Stimulated activated naive CD8-positive, alpha-beta T cell treated with anti-CD3 and anti-CD28 coated beads, Interleukin-15, Interleukin-2, amounts not matched to agents 100 ng/mL and 50 ng/mL, for 24 hours (primary cell): ENCODE results near the gene AKAP7.

Source experiments
- H3K27ac Mint-ChIP-seq: one replicate; pipeline ENCODE4 v1.8.0; 2021; ENCODE audit warnings: mild to moderate bottlenecking, mixed read lengths
- H3K27me3 Mint-ChIP-seq: one replicate; pipeline ENCODE4 v1.8.0; 2021; ENCODE audit warnings: mixed read lengths
- H3K36me3 Mint-ChIP-seq: one replicate; pipeline ENCODE4 v1.8.0; 2021; ENCODE audit warnings: low read depth, mixed read lengths
- H3K4me1 Mint-ChIP-seq: one replicate; pipeline ENCODE4 v1.8.0; 2021; ENCODE audit warnings: low read depth, mixed read lengths
- H3K4me3 Mint-ChIP-seq: one replicate; pipeline ENCODE4 v1.8.0; 2021; ENCODE audit warnings: mild to moderate bottlenecking, mixed read lengths
- H3K9me3 Mint-ChIP-seq: one replicate; pipeline ENCODE4 v1.8.0; 2021; ENCODE audit warnings: mixed read lengths

AKAP7 gene

DNA sequence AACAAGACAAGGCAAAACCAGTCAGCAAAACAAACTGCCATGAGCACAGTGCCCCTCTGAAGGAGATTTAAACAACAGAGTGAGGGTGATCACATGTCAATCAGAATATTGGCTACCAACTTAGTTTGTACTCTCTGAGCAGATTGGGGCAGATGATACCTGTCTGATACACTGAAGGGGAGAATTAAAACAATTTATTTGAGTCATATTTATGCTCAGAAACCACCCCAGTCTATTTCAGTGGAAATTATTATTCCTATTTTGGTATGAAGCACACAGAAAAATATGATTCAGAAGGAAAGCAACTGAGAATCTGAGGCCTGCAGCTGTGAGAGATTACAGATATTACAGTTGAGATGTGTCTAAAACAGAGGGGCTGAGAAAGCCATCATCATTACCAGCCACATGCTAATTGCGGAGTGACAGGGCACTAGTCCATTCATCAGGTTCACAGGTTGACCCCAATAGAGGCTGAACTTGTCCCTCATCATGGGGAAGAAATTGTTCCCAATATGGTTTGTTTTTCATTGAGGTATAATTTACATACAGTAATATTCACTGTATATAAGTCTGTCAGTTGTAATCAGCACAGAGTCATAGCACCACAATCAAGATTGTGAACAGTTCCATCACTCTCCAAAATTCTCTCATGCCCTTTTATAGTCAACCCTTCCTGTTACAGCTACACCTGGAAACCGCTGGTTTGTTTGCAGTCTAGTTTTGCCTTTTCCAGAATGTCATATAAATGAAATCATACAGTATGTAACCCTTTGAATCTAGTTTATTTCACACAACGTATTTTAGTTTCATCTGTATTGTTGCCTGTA, 134.5 kb downstream of the AKAP7 start:
- H3K4me1 Mint-ChIP-seq, result peaks cover 35% of the 10 kb centered on the region
- no peak overlapping the region for H3K4me3 Mint-ChIP-seq
- H3K36me3 Mint-ChIP-seq, result peaks cover 52% of the 10 kb centered on the region
- no peaks in the 10 kb centered on the region for H3K27me3 Mint-ChIP-seq
- H3K9me3 Mint-ChIP-seq, result peaks cover 31% of the 10 kb centered on the region
- peak overlapping the region; percentile 65 for H3K27ac Mint-ChIP-seq

DNA sequence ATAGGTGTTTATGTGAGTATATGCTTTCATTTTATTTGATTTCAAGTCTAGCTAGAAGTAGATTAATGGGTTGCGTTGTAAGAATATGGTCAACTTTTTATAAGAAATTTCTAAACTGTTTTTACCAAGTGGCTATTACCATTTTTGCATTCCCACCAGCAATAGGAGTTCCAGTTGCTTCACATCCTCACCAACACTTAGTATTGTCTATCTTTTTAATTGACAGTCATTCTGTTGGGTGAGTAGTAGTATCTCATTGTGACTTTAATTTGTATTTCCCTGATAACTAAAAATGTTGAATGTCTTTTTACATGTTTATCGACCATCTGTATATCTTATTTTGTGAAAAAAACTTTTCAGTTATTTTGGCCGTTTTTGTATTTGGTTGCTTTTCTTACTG, 135.3 kb downstream of the AKAP7 start:
- Mint-ChIP-seq H3K9me3 (peaks cover 33% of the 10 kb centered on the region), H3K4me1 (peaks cover 35% of the 10 kb centered on the region), H3K27me3 (no peaks in the 10 kb centered on the region), H3K4me3 (no peak overlapping the region), H3K36me3 (peaks cover 56% of the 10 kb centered on the region), H3K27ac (no peak overlapping the region)

DNA sequence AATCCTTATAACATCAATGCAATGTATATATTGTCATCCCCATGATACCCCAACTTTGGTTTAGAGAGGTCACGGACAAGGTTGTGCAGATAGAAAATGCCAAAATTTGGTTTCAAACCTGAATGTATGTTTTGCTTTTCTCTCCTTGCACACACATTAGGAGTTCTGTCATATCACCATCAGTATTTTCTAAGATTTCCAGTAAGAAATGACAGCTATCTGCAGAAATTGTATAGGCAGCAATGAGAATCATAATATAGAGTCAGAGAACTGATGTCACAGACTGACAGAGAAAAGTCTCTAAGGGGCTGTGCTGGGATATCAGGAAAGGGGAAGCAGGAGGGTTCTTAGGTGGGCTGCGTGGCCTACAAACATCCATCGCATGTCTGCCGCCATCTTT, 140.0 kb downstream of the AKAP7 start:
- Mint-ChIP-seq H3K4me3 (no peak overlapping the region), H3K4me1 (peaks cover 11% of the 10 kb centered on the region), H3K27ac (no peak overlapping the region), H3K36me3 (peaks cover 59% of the 10 kb centered on the region), H3K27me3 (no peaks in the 10 kb centered on the region), H3K9me3 (peaks cover 39% of the 10 kb centered on the region)

DNA sequence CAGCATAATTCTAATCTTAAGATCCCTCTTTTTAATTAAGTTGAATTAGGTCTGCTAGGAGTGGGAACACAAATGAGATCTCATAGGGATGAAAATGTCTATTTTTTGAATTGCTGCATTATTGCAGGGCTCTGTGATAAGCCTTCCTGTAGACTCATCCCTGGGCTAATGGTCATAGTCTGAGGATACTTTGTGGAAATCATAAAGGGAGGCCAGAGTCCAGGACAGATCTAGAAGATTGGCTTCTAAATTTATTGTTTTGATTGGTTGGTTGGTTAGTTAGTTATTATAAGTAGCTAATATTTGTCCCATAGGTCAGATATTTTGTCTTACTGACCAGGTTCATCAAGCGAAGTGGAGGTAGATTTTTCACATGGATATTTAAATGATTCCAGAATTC, 142.3 kb downstream of the AKAP7 start:
- Mint-ChIP-seq H3K27me3 (no peaks in the 10 kb centered on the region), H3K36me3 (peaks cover 44% of the 10 kb centered on the region), H3K4me1 (peaks cover 28% of the 10 kb centered on the region), H3K4me3 (no peak overlapping the region), H3K9me3 (peaks cover 26% of the 10 kb centered on the region), H3K27ac (no peak overlapping the region)

DNA sequence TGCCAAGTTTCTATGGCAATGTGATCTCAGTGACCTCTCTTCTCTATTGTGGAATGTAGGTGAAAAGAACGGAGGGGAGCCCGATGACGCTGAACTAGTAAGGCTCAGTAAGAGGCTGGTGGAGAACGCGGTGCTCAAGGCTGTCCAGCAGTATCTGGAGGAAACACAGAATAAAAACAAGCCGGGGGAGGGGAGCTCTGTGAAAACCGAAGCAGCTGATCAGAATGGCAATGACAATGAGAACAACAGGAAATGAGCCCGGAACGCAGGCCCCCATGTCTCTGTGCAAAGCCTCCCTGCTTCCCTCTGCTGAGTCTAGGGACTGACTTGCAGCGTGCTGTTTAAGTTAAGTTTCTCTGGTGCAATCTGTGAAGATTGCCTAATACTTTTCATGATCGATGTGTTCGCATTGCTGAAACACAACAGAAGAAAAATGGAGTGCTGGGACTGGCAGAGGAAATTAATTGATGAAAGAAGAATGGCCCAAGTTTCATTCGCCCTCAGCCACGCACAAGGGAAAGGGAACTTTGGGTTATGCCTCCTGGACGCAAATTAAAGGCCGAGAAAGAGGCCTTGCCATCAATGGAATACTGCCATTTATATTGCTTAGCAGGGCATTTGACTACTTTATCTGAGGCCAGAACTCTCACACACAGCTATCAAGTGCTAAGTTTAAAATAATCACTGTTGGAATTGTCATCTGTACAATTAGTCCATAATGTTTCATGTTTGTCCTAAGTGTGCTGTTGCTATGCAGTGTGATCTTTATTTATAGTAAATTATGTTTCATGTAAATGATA, 146.4 kb downstream of the AKAP7 start:
- Mint-ChIP-seq H3K9me3 (peaks cover 9% of the 10 kb centered on the region), H3K4me3 (peak overlapping the region; percentile 74), H3K36me3 (peaks cover 38% of the 10 kb centered on the region), H3K27me3 (no peaks in the 10 kb centered on the region), H3K27ac (peak overlapping the region; percentile 91), H3K4me1 (peaks cover 41% of the 10 kb centered on the region)

DNA sequence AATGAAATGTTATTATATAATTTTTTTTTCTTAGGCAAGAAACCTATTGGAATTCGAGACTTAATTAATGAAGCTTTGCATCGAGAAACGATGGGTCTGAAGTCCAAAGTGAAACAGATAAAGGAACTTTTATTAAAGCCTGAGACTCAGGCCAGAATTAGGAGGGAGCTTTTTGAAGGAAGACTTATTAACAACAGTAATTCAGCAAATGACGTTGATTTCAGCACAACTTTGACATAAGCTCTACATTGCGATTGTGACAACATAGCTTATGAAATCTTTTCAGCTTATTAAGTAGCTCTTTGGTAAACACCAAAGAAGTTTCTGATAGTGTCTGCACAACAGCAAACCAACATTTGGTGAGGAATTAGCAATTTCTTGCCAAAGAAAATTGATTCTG, 147.1 kb downstream of the AKAP7 start:
- Mint-ChIP-seq H3K27ac (no peak overlapping the region), H3K4me3 (no peak overlapping the region)

DNA sequence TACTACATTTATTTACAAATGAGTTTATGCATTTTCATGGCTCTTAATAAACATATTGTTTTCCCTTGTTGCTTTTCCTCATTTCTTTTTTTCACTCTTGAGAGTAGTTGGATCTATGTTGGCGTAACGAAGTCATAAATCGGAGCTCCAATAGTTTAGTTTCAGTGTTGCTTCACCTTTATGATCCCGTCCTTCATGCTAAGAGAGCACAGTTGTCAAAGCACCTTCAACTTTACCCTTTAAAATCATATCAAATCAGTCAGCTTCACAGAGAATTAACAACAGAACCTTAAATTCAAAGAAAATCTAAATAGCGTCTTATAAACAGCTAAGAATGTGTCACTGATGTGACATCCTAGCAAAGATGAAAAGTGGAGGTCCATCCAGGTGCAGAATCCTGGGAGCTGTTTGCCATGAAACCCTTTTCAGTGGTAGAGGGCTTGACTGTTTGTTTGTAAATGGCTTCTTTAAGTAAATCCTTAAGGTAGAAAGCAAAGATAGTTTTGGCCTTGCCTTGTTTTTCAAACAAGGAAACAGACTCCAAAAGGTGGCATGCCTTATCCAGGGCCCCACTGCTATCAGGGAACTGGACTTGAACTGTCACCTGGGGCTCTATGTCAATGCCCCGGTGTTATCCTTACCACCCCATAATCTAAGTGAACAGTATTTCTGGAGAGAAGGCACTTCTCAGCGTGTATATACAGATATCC, 148.4 kb downstream of the AKAP7 start:
- Mint-ChIP-seq H3K27ac (no peak overlapping the region), H3K9me3 (peaks cover 5% of the 10 kb centered on the region), H3K36me3 (peaks cover 37% of the 10 kb centered on the region), H3K4me3 (no peak overlapping the region), H3K27me3 (no peaks in the 10 kb centered on the region), H3K4me1 (peaks cover 40% of the 10 kb centered on the region)

More for the DNA sequence above, 147.1 kb downstream of the AKAP7 start:
- Mint-ChIP-seq H3K9me3 (peaks cover 9% of the 10 kb centered on the region), H3K27me3 (no peaks in the 10 kb centered on the region), H3K36me3 (peaks cover 45% of the 10 kb centered on the region), H3K4me1 (peaks cover 40% of the 10 kb centered on the region)

DNA sequence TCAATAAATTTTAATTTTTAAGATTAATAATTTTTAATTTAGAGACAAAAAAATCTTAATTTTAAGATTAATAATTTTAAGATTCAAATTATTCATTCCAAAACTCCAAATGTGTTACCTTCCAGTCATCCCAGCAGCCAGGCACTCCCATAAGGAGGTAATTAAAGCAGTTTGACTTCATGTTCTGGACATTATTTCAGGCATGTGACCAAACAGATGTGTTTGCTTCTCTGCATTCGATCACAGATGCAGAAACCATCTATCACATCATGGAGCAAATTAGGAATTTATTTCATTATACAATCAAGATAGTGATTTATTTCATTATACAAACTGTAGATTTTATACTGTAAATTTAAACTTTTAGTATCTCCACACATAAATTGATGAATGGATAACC, 150.3 kb downstream of the AKAP7 start:
- Mint-ChIP-seq H3K36me3 (peaks cover 27% of the 10 kb centered on the region), H3K4me1 (peaks cover 36% of the 10 kb centered on the region), H3K4me3 (no peak overlapping the region), H3K27ac (no peak overlapping the region), H3K27me3 (no peaks in the 10 kb centered on the region), H3K9me3 (no peaks in the 10 kb centered on the region)

DNA sequence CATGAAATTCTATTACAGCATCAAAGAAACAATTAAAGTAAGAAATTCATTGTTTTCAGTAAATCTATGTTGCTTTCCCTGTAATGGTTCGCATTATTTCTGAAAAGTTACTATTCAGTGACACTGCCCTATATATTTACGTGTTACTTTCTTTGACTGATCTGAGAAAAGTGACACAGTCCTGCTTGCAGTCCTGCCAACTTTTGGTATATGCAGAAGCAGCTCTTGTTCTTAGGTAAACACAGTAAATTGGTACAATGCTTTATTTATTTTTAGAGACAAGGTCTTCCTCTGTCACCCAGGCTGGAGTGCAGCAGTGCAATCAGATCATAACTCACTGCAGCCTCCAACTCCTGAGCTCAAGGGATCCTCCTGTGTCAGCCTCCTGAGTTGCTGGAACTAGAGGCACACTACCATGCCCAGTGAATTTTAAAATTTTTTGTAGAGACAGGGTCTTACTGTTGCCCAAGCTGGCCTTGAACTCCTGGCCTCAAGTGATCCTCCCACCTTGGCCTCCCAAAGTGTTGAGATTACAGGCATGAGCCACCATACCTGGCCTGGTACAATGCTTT, 151.3 kb downstream of the AKAP7 start:
- no peaks in the 10 kb centered on the region for H3K27me3 Mint-ChIP-seq
- peaks cover 28% of the 10 kb centered on the region for H3K4me1 Mint-ChIP-seq
- no peaks in the 10 kb centered on the region for H3K9me3 Mint-ChIP-seq
- peaks cover 27% of the 10 kb centered on the region for H3K36me3 Mint-ChIP-seq
- no peak overlapping the region for H3K4me3 Mint-ChIP-seq
- H3K27ac Mint-ChIP-seq, result no peak overlapping the region

DNA sequence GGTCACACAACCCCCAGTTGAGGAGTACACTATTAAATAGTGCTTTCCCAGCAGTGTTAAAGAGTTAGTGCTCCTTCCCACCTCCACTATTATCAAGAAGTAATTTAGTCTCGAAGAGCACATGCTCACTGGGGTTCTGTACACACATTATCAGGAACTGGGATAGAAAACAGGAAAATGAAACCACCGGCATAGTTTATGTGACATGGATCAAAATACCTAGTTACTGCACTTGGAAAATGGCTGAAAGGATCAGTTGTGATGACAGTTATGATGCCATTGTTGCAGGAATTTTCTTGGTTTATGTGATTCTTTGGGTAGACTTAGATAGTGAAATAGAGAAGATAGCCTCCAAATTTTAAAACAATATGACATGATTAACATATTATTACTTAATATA, 152.9 kb downstream of the AKAP7 start:
- peaks cover 21% of the 10 kb centered on the region for H3K4me1 Mint-ChIP-seq
- H3K27me3 Mint-ChIP-seq, result no peaks in the 10 kb centered on the region
- H3K27ac Mint-ChIP-seq, result no peak overlapping the region
- peaks cover 21% of the 10 kb centered on the region for H3K36me3 Mint-ChIP-seq
- H3K9me3 Mint-ChIP-seq, result no peaks in the 10 kb centered on the region
- no peak overlapping the region for H3K4me3 Mint-ChIP-seq

DNA sequence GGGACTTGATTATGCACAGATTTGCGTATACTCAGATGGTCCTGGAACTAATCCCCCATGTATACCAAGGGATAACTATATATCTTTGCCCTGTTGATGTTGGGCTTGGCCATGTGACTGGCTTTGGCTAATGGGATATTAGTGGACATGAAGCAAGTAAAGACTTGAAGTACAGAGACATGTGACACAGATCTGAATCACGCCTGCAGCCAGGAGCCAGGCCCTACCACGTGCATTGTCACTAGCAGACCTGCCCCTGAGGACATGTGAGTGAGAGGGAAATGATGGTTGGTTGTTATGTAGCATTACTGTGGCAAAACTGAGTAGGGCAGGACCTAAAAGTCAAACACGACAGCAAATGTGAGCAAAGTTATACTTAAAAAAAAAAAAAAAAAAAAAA, 155.7 kb downstream of the AKAP7 start:
- H3K27ac Mint-ChIP-seq, result no peak overlapping the region
- peaks cover 12% of the 10 kb centered on the region for H3K36me3 Mint-ChIP-seq
- no peaks in the 10 kb centered on the region for H3K27me3 Mint-ChIP-seq
- H3K9me3 Mint-ChIP-seq, result no peaks in the 10 kb centered on the region
- H3K4me3 Mint-ChIP-seq, result no peak overlapping the region
- peaks cover 16% of the 10 kb centered on the region for H3K4me1 Mint-ChIP-seq

DNA sequence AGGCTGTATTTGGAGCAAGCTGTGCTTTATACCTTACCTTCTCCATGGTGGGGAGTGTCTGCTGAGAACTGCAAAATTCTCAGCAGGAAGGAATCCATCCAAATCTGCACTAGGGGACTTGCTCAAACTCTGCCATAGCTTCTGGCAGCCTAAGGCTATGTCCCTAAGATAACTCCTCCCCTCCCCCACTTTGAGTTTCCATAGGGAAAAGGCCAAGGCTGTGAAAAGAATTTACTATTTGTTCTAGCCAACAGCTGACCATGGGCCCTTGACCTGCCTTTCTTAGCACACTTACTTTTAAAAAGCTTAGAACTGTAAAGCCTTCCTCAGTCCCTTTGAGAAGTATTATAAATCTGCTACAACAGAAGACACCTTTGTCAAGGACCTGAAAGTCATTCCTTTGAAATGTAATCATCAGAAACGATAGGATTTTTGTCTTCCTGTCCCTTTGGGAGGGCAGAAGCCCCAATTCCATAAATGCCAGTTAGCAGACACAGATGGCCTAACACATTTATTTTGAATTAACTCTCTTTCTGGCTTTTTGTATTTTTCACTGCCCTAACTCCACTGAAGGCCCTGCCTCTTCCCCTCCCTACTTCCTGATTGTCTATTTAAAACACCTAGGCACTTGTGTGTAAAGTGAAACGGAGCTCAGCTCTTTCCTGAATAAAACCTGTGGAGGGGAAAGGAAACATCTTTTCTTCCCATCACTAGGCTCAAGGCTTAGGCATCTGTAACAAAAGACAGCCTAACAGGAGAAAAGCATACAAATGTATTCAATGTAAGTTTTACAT, 157.1 kb downstream of the AKAP7 start:
- H3K4me3 Mint-ChIP-seq, result no peak overlapping the region
- H3K36me3 Mint-ChIP-seq, result peaks cover 2% of the 10 kb centered on the region
- H3K9me3 Mint-ChIP-seq, result no peaks in the 10 kb centered on the region
- peaks cover 16% of the 10 kb centered on the region for H3K4me1 Mint-ChIP-seq
- H3K27ac Mint-ChIP-seq, result no peak overlapping the region
- H3K27me3 Mint-ChIP-seq, result no peaks in the 10 kb centered on the region

DNA sequence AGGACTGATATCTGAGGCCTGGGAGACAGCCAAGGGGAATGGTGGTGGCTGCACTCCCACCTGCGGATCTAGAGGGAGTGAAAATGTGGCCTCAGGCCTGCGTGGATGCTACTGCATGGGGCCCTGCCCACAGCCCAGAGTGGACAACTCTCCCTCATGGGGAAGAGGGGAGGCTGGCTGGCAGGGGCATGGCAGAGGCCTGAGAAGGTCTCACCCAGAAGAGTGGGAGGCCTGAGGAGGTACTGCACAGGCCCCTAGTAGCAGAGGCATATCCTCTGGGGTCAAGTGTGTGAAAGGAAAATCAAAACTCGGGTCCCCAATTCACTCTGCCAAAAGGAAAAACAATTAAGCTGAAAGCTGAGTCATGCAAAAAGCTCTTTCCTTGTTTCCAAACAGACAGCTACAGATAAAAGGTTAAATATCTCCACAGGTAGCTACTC, 158.2 kb downstream of the AKAP7 start:
- H3K9me3 Mint-ChIP-seq, result no peaks in the 10 kb centered on the region
- H3K36me3 Mint-ChIP-seq, result no peaks in the 10 kb centered on the region
- H3K27ac Mint-ChIP-seq, result no peak overlapping the region
- no peak overlapping the region for H3K4me3 Mint-ChIP-seq
- H3K27me3 Mint-ChIP-seq, result no peaks in the 10 kb centered on the region
- H3K4me1 Mint-ChIP-seq, result peaks cover 16% of the 10 kb centered on the region

DNA sequence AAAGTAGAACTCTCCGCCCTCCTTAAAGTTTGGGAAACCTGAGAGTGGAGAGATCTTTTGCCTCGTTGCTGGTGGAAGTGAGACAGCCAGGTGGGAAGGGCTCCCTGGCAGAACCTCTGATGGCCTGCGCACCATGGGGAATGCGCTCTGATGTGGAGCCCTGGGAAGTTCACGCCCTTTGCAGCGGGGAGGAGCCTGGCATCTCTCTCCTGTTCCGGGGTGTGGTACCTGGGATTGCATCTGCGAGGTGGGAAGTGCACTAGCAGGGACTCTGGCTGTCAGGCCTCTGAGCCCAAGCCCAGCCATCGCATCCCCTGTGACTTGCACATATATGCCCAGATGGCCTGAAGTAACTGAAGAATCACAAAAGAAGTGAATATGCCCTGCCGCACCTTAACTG, 159.8 kb downstream of the AKAP7 start:
- Mint-ChIP-seq H3K27ac (no peak overlapping the region), H3K4me3 (no peak overlapping the region), H3K9me3 (no peaks in the 10 kb centered on the region), H3K27me3 (no peaks in the 10 kb centered on the region), H3K4me1 (peaks cover 16% of the 10 kb centered on the region), H3K36me3 (no peaks in the 10 kb centered on the region)
